IMR-90 (cell line): ENCODE measurements around the gene FIBCD1. TPM values are rescaled to one million over a fixed set of nuclear protein-coding genes. Genes with fewer than 3 reads are reported as not detected.

Source experiments
- ATAC-seq: fragments of 200-7000 bp; cut with Tn5 transposase; 2 replicates; pipeline ENCODE4 v1.9.1; 2020; ENCODE audit warnings: low read depth, mild to moderate bottlenecking, moderate library complexity
- BruUV-seq: library from RNA; stranded (reverse); fragments of 400-500 nt; replicated peaks from 2 replicates; lab custom pipeline; 2021; lab: Mats Ljungman, UMichigan
- CTCF ChIA-PET: fragments of 300-600 bp; formaldehyde crosslinking; extraction: SDS; loops from one replicate; lab custom pipeline; 2021; ENCODE audit warnings: antibody characterized with exemption; lab: Yijun Ruan, JAX
- POLR2A ChIA-PET: fragments of 300-600 bp; sonication (Branson Sonifier 250); formaldehyde crosslinking; loops from one replicate; lab custom pipeline; 2022; ENCODE audit warnings: antibody characterized with exemption; ENCODE audit not compliant: unreplicated experiment; lab: Charles Lee
- DNase-seq: peaks from one replicate; pipeline ENCODE4 v3.0.0; 2013
- H2AFZ ChIP-seq: replicated peaks from 2 replicates; pipeline ENCODE3; 2013; ENCODE audit warnings: low read length, mild to moderate bottlenecking; ENCODE audit not compliant: poor library complexity
- H2AK5ac ChIP-seq: 2 replicates; pipeline ENCODE4 v1.6.1; 2013; ENCODE audit warnings: low read depth, low read length, inconsistent platforms
- H2AK9ac ChIP-seq: replicated peaks from 2 replicates; pipeline ENCODE3; 2013; ENCODE audit warnings: mild to moderate bottlenecking, low read depth, low read length, moderate library complexity; ENCODE audit not compliant: poor library complexity
- H2BK120ac ChIP-seq: 2 replicates; pipeline ENCODE4 v1.6.1; 2013; ENCODE audit warnings: low read depth, low read length, inconsistent platforms
- H2BK15ac ChIP-seq: 3 replicates; pipeline ENCODE4 v1.6.1; 2013; ENCODE audit warnings: low read depth, low read length, inconsistent platforms
- H2BK20ac ChIP-seq: 2 replicates; pipeline ENCODE4 v1.6.1; 2013; ENCODE audit warnings: low read depth, mild to moderate bottlenecking, inconsistent platforms, low read length, moderate library complexity
- H2BK5ac ChIP-seq: 2 replicates; pipeline ENCODE4 v1.6.1; 2013; ENCODE audit warnings: mild to moderate bottlenecking, low read depth, low read length, inconsistent platforms; ENCODE audit not compliant: poor library complexity, severe bottlenecking
- H3K14ac ChIP-seq: replicated peaks from 2 replicates; pipeline ENCODE4 v1.6.1; 2013; ENCODE audit warnings: low read depth, low read length, inconsistent platforms
- H3K18ac ChIP-seq: 2 replicates; pipeline ENCODE4 v1.6.1; 2013; ENCODE audit warnings: low read depth, low read length, control low read depth
- H3K23ac ChIP-seq: 2 replicates; pipeline ENCODE4 v1.6.1; 2013; ENCODE audit warnings: low read depth, low read length, inconsistent platforms
- H3K27ac ChIP-seq: 2 replicates; pipeline ENCODE4 v1.5.1; 2013; ENCODE audit warnings: mild to moderate bottlenecking, control low read depth, low read length; ENCODE audit not compliant: insufficient read depth
- H3K27me3 ChIP-seq: 2 replicates; pipeline ENCODE4 v1.6.1; 2013; ENCODE audit warnings: low read length; ENCODE audit not compliant: control insufficient read depth, insufficient read depth
- H3K36me3 ChIP-seq: 2 replicates; pipeline ENCODE4 v1.6.1; 2013; ENCODE audit warnings: low read length, mixed read lengths; ENCODE audit not compliant: control insufficient read depth, insufficient read depth
- H3K4ac ChIP-seq: 2 replicates; pipeline ENCODE4 v1.6.1; 2013; ENCODE audit warnings: low read depth, low read length, inconsistent platforms
- H3K4me1 ChIP-seq: 2 replicates; pipeline ENCODE4 v1.6.1; 2013; ENCODE audit warnings: low read length, mixed read lengths; ENCODE audit not compliant: control insufficient read depth, insufficient read depth
- H3K4me2 ChIP-seq: 2 replicates; pipeline ENCODE4 v1.6.1; 2013; ENCODE audit warnings: low read depth, mild to moderate bottlenecking, control low read depth, low read length, moderate library complexity
- H3K4me3 ChIP-seq: 2 replicates; pipeline ENCODE4 v1.5.1; 2013; ENCODE audit warnings: low read depth, mild to moderate bottlenecking, control low read depth, low read length, moderate library complexity; ENCODE audit not compliant: insufficient read depth
- H3K56ac ChIP-seq: 2 replicates; pipeline ENCODE4 v1.6.1; 2013; ENCODE audit warnings: low read length, inconsistent platforms; ENCODE audit not compliant: insufficient read depth; ENCODE audit errors: extremely low read depth
- H3K79me1 ChIP-seq, 2 experiments: 2 replicates each; pipeline ENCODE4 v1.6.1; 2013; ENCODE audit warnings: low read length in 2 of 2, inconsistent platforms in 1 of 2, low read depth in 1 of 2
- H3K9ac ChIP-seq: 2 replicates; pipeline ENCODE4 v1.6.1; 2013; ENCODE audit warnings: low read depth, low read length, control low read depth
- H3K9me1 ChIP-seq: 2 replicates; pipeline ENCODE4 v1.6.1; 2013; ENCODE audit warnings: low read length, inconsistent platforms; ENCODE audit not compliant: insufficient read depth
- H3K9me3 ChIP-seq: 2 replicates; pipeline ENCODE4 v1.6.1; 2013; ENCODE audit warnings: low read length; ENCODE audit not compliant: control insufficient read depth, insufficient read depth
- H4K20me1 ChIP-seq: 2 replicates; pipeline ENCODE4 v1.6.1; 2013; ENCODE audit warnings: low read length, inconsistent platforms; ENCODE audit not compliant: insufficient read depth
- H4K5ac ChIP-seq: 2 replicates; pipeline ENCODE4 v1.6.1; 2013; ENCODE audit warnings: mild to moderate bottlenecking, low read depth, low read length, control low read depth
- H4K8ac ChIP-seq, 2 experiments: 2 replicates each; pipeline ENCODE4 v1.6.1; 2013; ENCODE audit warnings: low read depth in 2 of 2, low read length in 2 of 2, control low read depth in 1 of 2, inconsistent platforms in 1 of 2
- H4K91ac ChIP-seq: 2 replicates; pipeline ENCODE4 v1.6.1; 2013; ENCODE audit warnings: low read depth, low read length, inconsistent platforms; ENCODE audit not compliant: insufficient read depth
- FOS ChIP-seq: fragments of 150-350 bp; IDR thresholded peaks from 2 replicates; pipeline ENCODE4 v1.6.1; 2016; ENCODE audit warnings: low read depth, low read length
- MXI1 ChIP-seq: IDR thresholded peaks from 2 replicates; pipeline ENCODE4 v1.6.1; 2012; ENCODE audit warnings: low read depth, mild to moderate bottlenecking, low read length, moderate library complexity, borderline replicate concordance
- NFE2L2 ChIP-seq: fragments of 150-350 bp; IDR thresholded peaks from 2 replicates; pipeline ENCODE4 v1.6.1; 2016; ENCODE audit warnings: low read depth, mild to moderate bottlenecking, low read length
- SMC3 ChIP-seq: fragments of 150-350 bp; IDR thresholded peaks from 2 replicates; pipeline ENCODE4 v1.6.1; 2016; ENCODE audit warnings: low read depth, mild to moderate bottlenecking, antibody characterized with exemption, low read length, moderate library complexity
- WGBS, 2 experiments: methylation state at CpG; one replicate each; pipeline versions ENCODE4 v1.1.5 to v1.1.7; 2013; ENCODE audit warnings: missing lambda C conversion rate in 2 of 2; ENCODE audit not compliant: insufficient read length in 1 of 2; ENCODE audit errors: extremely low coverage in 2 of 2; 5-methylcytosine and 5-hydroxymethylcytosine counted together
- dilution Hi-C: fragments of 300-500 bp; cut with HindIII; formaldehyde crosslinking; loops from one replicate; pipeline ENCODE4 v1.14.3; 2018; ENCODE audit warnings: low sequenced_read_pairs; ENCODE audit not compliant: unreplicated experiment
- in situ Hi-C: fragments of 300-500 bp; cut with MboI; formaldehyde crosslinking; loops from 3 replicates; pipeline ENCODE4 v1.14.3; 2019; ENCODE audit warnings: low sequenced_read_pairs, inconsistent platforms, mixed read lengths
- intact Hi-C: fragments of 100-400 bp; cut with micrococcal nuclease; formaldehyde crosslinking; loops from 2 replicates; pipeline ENCODE4 v1.10.0; 2022
- polyA plus RNA-seq, 3 experiments: library from polyadenylated mRNA; depleted of rRNA; stranded (reverse); fragments of >200 nt; gene quantifications; 2 replicates each; pipeline ENCODE4 v1.2.3, GENCODE V29; 2012; ENCODE audit warnings: low replicate concordance in 1 of 3
- total RNA-seq: library from RNA; depleted of rRNA; stranded (reverse); fragments of >200 nt; gene quantifications from 2 replicates; pipeline ENCODE4 v1.2.3, GENCODE V29; 2012
- TF ChIP-seq, protein P1 (sequence below): fragments of 150-350 bp; IDR thresholded peaks from 2 replicates; pipeline ENCODE4 v1.6.1; 2016; ENCODE audit warnings: low read depth, mild to moderate bottlenecking, low read length, moderate library complexity, borderline replicate concordance

The FIBCD1 gene
- total and polyA plus RNA-seq, 2 of the 4 experiments (the other 2 are of a cell fraction) = 1.1 to 10.1 TPM

GRCh38 chr9:130896233-130897014, 42.6 kb downstream of the FIBCD1 start, which contains the start of gene QRFP:
Gene QRFP (minus strand): TSS chr9:130896812. CDS start chr9:130893838, 2,974 bp downstream.
- Histone ChIP-seq H2BK120ac (no peak within 1 kb of the TSS), H3K27ac (no peak within 1 kb of the TSS), H4K91ac (no peak within 1 kb of the TSS), H2BK15ac (no peak within 1 kb of the TSS), H3K14ac (no peak within 1 kb of the TSS), H2BK5ac (no peak within 1 kb of the TSS), H3K4me3 (no peak within 1 kb of the TSS), H3K18ac (no peak within 1 kb of the TSS), H3K56ac (no peak within 1 kb of the TSS), H3K23ac (no peak within 1 kb of the TSS), H3K9me1 (no peaks in the 10 kb centered on the region), H3K79me1 (0 out of 4 replicates have a peak, but pooled peaks cover 0 to 5% of the 10 kb centered on the region in 2 experiments), H4K8ac (no peak within 1 kb of the TSS), H3K4me2 (no peak within 1 kb of the TSS), H3K36me3 (peaks cover 26% of the 10 kb centered on the region), H2AFZ (no peak within 1 kb of the TSS), H3K4ac (no peak within 1 kb of the TSS), H2BK20ac (no peak within 1 kb of the TSS), H4K20me1 (peaks cover 13% of the 10 kb centered on the region), H4K5ac (no peak within 1 kb of the TSS), H3K4me1 (no peaks in the 10 kb centered on the region), H3K9me3 (no peaks in the 10 kb centered on the region), H3K9ac (no peak within 1 kb of the TSS), H3K27me3 (peaks cover 2% of the 10 kb centered on the region; the same call in 1 of the 2 replicates), H2AK5ac (no peak within 1 kb of the TSS), H2AK9ac (peak within 1 kb of the TSS; percentile 2)
- ChIA-PET CTCF (no interaction called here), POLR2A (no interaction called here)
- DNase-seq (no peak), ATAC-seq (no peak)
- 86% methylated on average over 10 of the region's 27 CpGs; no CpG with 5 or more reads in 1 of the 2 experiments for WGBS, 2 experiments
- intact Hi-C loops = no loop called here
- TF ChIP-seq SMC3 (no peak), FOS (no peak), NFE2L2 (no peak), MXI1 (no peak)
- TF ChIP-seq, protein P1, sequence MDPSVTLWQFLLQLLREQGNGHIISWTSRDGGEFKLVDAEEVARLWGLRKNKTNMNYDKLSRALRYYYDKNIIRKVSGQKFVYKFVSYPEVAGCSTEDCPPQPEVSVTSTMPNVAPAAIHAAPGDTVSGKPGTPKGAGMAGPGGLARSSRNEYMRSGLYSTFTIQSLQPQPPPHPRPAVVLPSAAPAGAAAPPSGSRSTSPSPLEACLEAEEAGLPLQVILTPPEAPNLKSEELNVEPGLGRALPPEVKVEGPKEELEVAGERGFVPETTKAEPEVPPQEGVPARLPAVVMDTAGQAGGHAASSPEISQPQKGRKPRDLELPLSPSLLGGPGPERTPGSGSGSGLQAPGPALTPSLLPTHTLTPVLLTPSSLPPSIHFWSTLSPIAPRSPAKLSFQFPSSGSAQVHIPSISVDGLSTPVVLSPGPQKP = no peak
- in situ Hi-C loops = no loop called here
- BruUV-seq = no TSS peak
- dilution Hi-C loops = no loop called here
